A549 (cell line): ENCODE data around the gene ARMC10.

Experiments used
- JUN ChIP-seq, 2 experiments: fragments of >200 bp; sonication (Bioruptor Twin); formaldehyde crosslinking; IDR thresholded peaks; 2 replicates in 1 of 2; 3 replicates in 1 of 2; pipeline ENCODE4 v1.6.1; 2016 to 2017
- SMC3 ChIP-seq: fragments of >200 bp; sonication (Bioruptor Twin); formaldehyde crosslinking; IDR thresholded peaks from 3 replicates; pipeline ENCODE4 v1.6.1; 2018; ENCODE audit warnings: inconsistent platforms
- TF ChIP-seq, protein P1 (sequence below): fragments of >200 bp; sonication (Bioruptor Twin); formaldehyde crosslinking; IDR thresholded peaks from 3 replicates; pipeline ENCODE4 v1.5.1; 2016

DNA sequence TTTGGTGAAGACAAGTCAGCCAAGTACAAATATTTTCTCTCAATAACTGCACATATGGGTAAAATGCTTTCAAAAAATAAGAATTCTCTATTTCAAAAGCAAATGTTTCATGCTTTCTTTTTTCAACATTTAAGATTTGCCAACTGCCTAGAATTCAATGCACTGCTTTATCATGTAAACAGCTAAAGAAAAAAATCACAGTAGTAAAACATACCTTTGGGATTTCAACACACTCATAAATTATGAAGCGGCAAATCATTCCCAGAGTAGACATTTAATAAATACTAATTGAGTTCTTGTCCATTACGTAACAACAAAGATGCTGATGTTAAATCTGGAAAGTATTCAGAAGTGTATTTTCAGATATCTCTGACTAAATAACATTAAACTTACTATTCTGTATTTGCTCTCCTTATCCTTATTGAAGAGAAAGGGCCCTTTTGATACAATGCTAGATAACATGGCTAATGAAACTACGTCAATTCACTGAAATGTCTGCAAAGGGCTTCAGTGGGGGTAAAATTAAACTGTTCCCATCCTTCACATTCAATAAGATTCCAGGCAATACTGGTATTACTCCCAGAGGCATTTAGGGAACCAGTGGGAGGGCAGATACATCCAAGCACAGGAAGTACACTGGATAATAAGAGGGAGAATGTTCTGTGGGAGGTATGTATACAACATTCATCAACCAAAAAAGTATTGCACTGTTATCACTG lies 60.1 kb downstream of the ARMC10 start:
- TF ChIP-seq JUN (IDR thresholded peaks at IDR 0.05) (no peak), SMC3 (no peak)
- TF ChIP-seq, protein P1, sequence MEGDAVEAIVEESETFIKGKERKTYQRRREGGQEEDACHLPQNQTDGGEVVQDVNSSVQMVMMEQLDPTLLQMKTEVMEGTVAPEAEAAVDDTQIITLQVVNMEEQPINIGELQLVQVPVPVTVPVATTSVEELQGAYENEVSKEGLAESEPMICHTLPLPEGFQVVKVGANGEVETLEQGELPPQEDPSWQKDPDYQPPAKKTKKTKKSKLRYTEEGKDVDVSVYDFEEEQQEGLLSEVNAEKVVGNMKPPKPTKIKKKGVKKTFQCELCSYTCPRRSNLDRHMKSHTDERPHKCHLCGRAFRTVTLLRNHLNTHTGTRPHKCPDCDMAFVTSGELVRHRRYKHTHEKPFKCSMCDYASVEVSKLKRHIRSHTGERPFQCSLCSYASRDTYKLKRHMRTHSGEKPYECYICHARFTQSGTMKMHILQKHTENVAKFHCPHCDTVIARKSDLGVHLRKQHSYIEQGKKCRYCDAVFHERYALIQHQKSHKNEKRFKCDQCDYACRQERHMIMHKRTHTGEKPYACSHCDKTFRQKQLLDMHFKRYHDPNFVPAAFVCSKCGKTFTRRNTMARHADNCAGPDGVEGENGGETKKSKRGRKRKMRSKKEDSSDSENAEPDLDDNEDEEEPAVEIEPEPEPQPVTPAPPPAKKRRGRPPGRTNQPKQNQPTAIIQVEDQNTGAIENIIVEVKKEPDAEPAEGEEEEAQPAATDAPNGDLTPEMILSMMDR = no peak
